ENCODE data around the gene NDUFS1.
"Not testable (repeated sequence)": the region's sequence is repeated elsewhere in the genome, so short reads cannot be mapped to it uniquely, and the experiment has no call there.

DNA sequence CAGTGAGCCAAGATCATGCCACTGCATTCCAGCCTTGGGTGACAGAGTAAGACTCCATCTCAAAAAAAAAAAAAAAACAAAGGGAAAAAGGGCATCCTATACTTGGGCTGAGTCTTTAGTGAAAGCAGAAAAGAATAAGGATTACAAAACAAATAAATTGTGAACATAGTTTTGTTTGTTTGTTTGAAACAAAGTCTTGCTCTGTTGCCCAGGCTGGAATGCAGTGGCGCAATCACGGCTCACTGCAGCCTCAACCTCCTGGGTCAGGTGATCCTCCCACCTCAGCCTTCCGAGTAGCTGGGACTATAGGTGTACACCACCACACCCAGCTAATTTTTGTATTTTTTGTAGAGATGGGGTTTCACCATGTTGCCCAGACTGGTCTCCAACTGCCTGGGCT is 36.7 kb downstream of the NDUFS1 start:
- TF ChIP-seq, protein P1, sequence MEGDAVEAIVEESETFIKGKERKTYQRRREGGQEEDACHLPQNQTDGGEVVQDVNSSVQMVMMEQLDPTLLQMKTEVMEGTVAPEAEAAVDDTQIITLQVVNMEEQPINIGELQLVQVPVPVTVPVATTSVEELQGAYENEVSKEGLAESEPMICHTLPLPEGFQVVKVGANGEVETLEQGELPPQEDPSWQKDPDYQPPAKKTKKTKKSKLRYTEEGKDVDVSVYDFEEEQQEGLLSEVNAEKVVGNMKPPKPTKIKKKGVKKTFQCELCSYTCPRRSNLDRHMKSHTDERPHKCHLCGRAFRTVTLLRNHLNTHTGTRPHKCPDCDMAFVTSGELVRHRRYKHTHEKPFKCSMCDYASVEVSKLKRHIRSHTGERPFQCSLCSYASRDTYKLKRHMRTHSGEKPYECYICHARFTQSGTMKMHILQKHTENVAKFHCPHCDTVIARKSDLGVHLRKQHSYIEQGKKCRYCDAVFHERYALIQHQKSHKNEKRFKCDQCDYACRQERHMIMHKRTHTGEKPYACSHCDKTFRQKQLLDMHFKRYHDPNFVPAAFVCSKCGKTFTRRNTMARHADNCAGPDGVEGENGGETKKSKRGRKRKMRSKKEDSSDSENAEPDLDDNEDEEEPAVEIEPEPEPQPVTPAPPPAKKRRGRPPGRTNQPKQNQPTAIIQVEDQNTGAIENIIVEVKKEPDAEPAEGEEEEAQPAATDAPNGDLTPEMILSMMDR (IDR thresholded peaks at IDR 0.05; ENCODE audit: low read length) = not testable (repeated sequence)
- TF ChIP-seq EZH2 (optimal IDR thresholded peaks at IDR 0.05; ENCODE audit: low read depth, low read length); EZH2phosphoT487 (IDR thresholded peaks at IDR 0.05; ENCODE audit: low read length): not testable (repeated sequence)

All from MM.1S (cell line).